KOPT-K1 (cell line): ENCODE measurements around the gene AP3B1.
"Not testable (repeated sequence)": the region's sequence is repeated elsewhere in the genome, so short reads cannot be mapped to it uniquely, and the experiment has no call there.

Experiments
- H3K27ac ChIP-seq: fragments of 200-600 bp; sonication (generic); 2 replicates; pipeline ENCODE4 v1.5.1; 2016; ENCODE audit warnings: antibody characterized with exemption, mild to moderate bottlenecking, low read depth, low read length; ENCODE audit not compliant: poor library complexity, severe bottlenecking
- H3K36me3 ChIP-seq: fragments of 200-600 bp; sonication (generic); 2 replicates; pipeline ENCODE4 v1.5.1; 2017; ENCODE audit warnings: antibody characterized with exemption, mild to moderate bottlenecking, low read length, moderate library complexity; ENCODE audit not compliant: insufficient read depth
- H3K9me3 ChIP-seq: fragments of 200-600 bp; sonication (generic); 2 replicates; pipeline ENCODE4 v1.5.1; 2017; ENCODE audit warnings: antibody characterized with exemption, low read length, mild to moderate bottlenecking; ENCODE audit not compliant: insufficient read depth, poor library complexity, severe bottlenecking

AP3B1 gene

DNA sequence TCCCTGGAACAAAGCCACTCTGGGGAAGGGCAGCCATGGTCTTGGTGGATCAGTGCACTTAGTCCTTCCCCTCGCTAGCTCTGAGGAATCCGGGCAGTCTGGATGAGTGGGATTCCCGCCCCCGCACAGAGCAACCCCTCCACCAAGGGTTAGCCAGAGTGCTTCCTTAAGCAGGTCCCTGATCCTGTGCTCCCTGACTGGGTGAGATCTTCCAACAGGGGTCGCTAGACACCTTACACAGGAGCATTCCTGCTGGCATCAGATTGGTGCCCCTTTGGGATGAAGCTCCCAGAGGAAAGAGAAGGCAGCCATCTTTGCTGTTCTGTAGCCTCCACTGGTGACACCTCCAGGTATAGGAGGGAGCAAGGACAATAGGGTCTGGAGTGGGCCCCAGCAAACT is 228.8 kb downstream of the AP3B1 start:
- Histone ChIP-seq H3K27ac (no peak overlapping the region), H3K9me3 (peaks cover 18% of the 10 kb centered on the region), H3K36me3 (0 out of 2 replicates have a peak, but pooled peaks cover 9% of the 10 kb centered on the region)

DNA sequence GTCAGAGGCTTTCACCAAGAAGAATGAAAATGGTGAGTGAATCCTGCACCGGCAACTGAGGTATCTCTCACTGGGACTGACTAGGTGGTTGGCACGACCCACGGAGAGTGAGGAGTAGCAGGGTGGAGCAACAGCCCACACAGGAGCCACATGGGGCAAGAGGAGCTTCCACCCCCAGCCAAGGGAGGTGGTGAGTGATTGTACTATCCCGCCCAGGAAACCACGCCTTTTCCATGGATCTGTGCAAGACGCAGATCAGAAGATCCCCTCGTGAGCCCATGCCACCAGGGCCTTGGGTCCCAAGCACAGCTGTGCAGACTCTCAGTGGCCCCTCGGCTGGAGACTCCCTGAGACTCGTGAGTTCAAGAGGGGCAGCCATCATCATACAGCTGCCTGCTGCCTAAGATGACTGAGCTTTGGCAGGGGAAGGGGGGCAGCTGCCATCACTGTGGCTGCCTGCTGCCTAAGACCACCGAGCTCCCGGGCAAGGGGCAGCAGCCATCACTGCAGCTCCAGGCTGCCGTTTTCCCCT is 229.5 kb downstream of the AP3B1 start:
- Histone ChIP-seq H3K9me3 (peaks cover 13% of the 10 kb centered on the region), H3K36me3 (0 out of 2 replicates have a peak, but pooled peaks cover 9% of the 10 kb centered on the region), H3K27ac (no peak overlapping the region)

DNA sequence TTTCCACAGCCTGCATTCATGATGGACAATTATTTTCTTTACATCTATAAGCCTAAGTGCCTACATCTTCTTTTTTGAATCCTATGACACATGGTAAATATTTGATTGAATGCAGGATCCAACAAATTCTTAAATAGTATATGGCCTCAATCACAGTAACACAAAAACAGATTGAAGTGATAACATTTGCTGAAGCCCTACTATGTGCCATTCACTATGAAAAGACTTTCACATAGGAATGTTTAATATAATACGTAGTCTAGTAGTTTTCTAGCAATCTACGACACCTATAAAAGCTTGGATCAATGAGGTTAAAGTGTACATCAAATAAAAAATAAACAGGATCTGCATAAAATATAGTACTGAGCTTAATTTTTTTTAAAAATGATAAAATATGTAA is 231.0 kb downstream of the AP3B1 start:
- Histone ChIP-seq H3K27ac (no peak overlapping the region), H3K36me3 (0 out of 2 replicates have a peak, but pooled peaks cover 7% of the 10 kb centered on the region), H3K9me3 (peaks cover 13% of the 10 kb centered on the region)

GRCh38 chr5:78062645-78063044 is 231.9 kb downstream of the AP3B1 start:
- Histone ChIP-seq H3K27ac (no peak overlapping the region), H3K9me3 (peaks cover 7% of the 10 kb centered on the region), H3K36me3 (no peaks in the 10 kb centered on the region)

GRCh38 chr5:78060421-78060820 is 234.1 kb downstream of the AP3B1 start:
- Histone ChIP-seq H3K9me3 (no peaks in the 10 kb centered on the region), H3K27ac (no peak overlapping the region), H3K36me3 (no peaks in the 10 kb centered on the region)

- no peaks in the 10 kb centered on the region for H3K36me3 ChIP-seq
Measured at GRCh38 chr5:78058625-78059024, 235.9 kb downstream of the AP3B1 start.

GRCh38 chr5:78056901-78057514 is 237.5 kb downstream of the AP3B1 start:
- no peaks in the 10 kb centered on the region for H3K9me3 ChIP-seq
- H3K27ac ChIP-seq, result no peak overlapping the region
- no peaks in the 10 kb centered on the region for H3K36me3 ChIP-seq

More at GRCh38 chr5:78058625-78059024, 235.9 kb downstream of the AP3B1 start:
- H3K27ac ChIP-seq, result no peak overlapping the region
- no peaks in the 10 kb centered on the region for H3K9me3 ChIP-seq

- Histone ChIP-seq H3K27ac (peak overlapping the region; percentile 24), H3K9me3 (no peaks in the 10 kb centered on the region), H3K36me3 (no peaks in the 10 kb centered on the region)
Measured at GRCh38 chr5:78056053-78056452, 238.4 kb downstream of the AP3B1 start.

- Histone ChIP-seq H3K36me3 (no peaks in the 10 kb centered on the region), H3K27ac (no peak overlapping the region)
Measured at GRCh38 chr5:78050888-78051287, 243.6 kb downstream of the AP3B1 start.

DNA sequence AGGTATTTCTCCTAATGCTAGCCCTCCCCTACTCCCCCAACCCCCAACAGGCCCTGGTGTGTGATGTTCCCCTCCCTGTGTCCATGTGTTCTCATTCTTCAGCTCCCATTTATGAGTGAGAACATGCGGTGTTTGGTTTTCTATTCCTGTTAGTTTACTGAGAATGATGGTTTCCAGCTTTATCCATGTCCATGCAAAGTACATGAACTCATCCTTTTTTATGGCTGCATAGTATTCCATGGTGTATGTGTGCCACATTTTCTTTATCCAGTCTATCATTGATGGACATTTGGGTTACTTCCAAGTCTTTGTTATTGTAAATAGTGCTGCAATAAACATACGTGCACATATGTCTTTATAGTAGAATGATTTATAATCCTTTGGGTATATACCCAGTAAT is 247.7 kb downstream of the AP3B1 start:
- H3K36me3 ChIP-seq, H3K27ac ChIP-seq, H3K9me3 ChIP-seq: not testable (repeated sequence)

More at GRCh38 chr5:78050888-78051287, 243.6 kb downstream of the AP3B1 start:
- no peaks in the 10 kb centered on the region for H3K9me3 ChIP-seq

- H3K36me3 ChIP-seq, result peaks cover 9% of the 10 kb centered on the region; the same call in 1 of the 2 replicates
Measured at GRCh38 chr5:78046006-78046405, 248.5 kb downstream of the AP3B1 start.

GRCh38 chr5:78041805-78042204 is 252.7 kb downstream of the AP3B1 start:
- no peaks in the 10 kb centered on the region for H3K9me3 ChIP-seq
- peaks cover 28% of the 10 kb centered on the region for H3K36me3 ChIP-seq
- no peak overlapping the region for H3K27ac ChIP-seq

More at GRCh38 chr5:78046006-78046405, 248.5 kb downstream of the AP3B1 start:
- Histone ChIP-seq H3K9me3 (no peaks in the 10 kb centered on the region), H3K27ac (no peak overlapping the region)

DNA sequence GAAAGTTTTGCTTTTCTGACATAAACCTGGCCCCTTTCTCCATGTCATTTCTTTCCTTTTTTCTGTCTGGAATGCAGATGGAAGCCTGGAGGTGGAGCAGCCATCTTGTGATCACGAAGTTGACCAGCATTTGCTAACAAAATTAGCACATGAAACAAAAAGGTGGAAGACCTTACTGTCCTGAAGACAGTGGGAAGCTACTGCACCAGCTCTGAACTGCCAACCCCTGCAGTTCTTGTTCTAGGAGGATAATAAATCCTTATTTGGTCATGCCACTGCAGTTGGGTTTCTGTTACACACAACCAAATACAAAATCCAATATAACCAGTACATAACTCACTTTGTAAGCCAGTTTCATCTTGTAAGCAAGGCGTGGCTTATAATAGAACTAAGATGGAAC is 269.0 kb downstream of the AP3B1 start:
- H3K36me3 ChIP-seq, result peaks cover 16% of the 10 kb centered on the region
- no peaks in the 10 kb centered on the region for H3K9me3 ChIP-seq
- H3K27ac ChIP-seq, result no peak overlapping the region

- Histone ChIP-seq H3K27ac (no peak overlapping the region), H3K9me3 (no peaks in the 10 kb centered on the region), H3K36me3 (peaks cover 18% of the 10 kb centered on the region)
Measured at GRCh38 chr5:78019744-78020143, 274.8 kb downstream of the AP3B1 start.

GRCh38 chr5:78016863-78017529 is 277.5 kb downstream of the AP3B1 start:
- Histone ChIP-seq H3K27ac (no peak overlapping the region), H3K36me3 (peaks cover 13% of the 10 kb centered on the region), H3K9me3 (no peaks in the 10 kb centered on the region)
